Measurements from ENCODE around the gene CBLB.

Gene CBLB

GRCh38 chr3:105869861-105870755 lies 1.3 kb upstream of the CBLB start:
- DNase-seq = peak in 1 of 2 experiments; percentile 31

DNA sequence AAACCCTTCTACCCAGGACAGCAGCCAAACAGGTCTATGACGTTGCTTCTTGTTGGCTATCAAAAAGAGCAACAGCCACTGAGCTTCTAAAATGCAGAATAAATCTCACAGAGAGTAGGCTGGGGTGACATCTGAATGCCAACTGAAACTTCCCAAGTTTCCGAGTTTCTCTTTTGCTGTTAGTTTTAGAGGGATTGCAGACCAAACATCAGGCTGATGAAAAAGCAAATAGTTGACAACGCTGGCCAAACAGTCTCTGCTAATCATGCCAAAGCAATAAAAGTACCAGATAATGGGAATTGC lies 670 bp upstream of the CBLB start:
- DNase-seq = no peak

DNA sequence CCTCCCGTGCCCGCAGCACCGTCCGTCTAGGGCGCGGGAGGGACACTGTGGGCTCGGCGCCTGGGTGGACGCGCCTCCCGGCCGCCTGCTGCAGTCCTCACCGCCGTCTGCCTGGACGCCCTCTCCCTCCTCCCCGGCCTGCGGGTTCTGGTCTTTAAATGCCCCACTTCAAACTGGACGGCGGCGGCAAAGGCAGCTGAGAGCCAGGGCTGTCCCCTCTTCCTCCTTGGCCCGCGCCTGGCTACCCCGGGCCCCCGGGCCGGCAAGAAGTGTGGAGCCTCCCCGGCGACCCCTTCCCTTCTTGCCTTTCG lies 426 bp downstream of the CBLB start:
- peak; percentile 36 to 73 for DNase-seq

GRCh38 chr3:105867712-105868430 lies 941 bp downstream of the CBLB start:
- no peak for DNase-seq

GRCh38 chr3:105866656-105867653 lies 1.9 kb downstream of the CBLB start:
- DNase-seq = no peak

DNA sequence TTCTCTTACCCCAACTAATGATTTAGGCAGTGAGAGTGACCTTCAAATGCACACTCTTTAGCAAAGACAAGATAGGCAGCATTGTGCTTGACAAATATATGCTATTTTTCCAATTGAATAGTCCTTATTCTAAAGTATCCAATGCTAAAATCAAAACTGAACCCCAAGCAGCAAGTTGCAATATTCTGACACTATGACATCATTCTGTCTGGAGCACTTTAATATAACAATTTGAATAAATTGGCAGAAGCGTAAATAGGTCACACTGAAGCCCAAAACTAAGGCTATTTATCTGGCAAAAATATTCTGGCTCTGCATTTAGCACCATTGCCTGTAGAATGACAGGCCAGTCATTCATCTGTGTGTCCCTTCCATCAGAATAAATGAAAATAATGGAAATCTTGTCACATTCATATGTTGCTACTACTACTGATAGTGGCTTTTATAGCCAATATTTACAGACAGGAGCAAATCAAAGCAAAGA lies 2.9 kb downstream of the CBLB start:
- DNase-seq = no peak

DNA sequence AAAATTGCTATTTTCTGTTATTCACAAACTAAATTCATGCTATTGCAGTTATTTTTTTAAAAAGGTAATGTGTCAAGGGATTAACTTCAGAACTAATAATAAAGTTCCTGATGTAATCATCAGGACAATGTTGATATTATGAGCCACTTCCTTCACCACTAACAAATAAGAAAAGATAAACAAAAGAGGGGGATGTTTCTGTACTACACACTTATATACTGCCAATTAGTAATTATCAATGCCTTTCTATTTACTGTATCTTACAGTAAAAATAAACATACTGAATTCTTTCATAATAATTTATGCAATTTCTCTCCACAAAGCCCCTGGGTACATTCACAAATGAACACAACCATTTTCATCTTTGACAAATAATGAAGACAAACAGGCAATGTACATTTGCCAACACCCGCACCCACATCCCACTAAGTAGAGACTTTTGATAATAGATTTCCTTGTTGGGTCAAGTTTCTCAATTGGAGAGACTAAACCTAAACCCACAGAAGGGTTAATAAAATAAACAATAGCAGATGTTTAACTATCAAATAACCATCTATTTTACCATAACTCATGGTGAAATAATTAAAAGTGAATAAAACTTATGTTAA lies 3.7 kb downstream of the CBLB start:
- DNase-seq = no peak

GRCh38 chr3:105864212-105864611 lies 4.6 kb downstream of the CBLB start:
- DNase-seq = no peak

DNA sequence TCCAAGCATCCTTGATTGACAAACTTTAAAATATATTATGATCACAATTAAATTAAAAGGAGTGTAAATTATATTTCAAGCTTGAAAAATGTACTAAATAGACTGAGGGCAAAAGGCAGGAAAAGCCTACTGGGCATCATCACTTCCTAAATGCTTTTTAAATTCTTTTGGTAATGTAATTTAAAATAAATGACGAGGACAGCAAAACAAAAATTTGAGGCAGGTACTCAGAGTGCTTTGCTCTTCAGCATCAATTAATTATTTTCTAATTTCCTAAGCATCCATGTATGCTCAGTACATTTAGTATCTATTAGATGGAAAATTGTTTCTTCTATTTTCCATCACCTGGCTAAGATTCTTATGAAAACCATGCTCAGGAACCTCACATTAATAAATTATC lies 5.2 kb downstream of the CBLB start:
- DNase-seq = no peak

DNA sequence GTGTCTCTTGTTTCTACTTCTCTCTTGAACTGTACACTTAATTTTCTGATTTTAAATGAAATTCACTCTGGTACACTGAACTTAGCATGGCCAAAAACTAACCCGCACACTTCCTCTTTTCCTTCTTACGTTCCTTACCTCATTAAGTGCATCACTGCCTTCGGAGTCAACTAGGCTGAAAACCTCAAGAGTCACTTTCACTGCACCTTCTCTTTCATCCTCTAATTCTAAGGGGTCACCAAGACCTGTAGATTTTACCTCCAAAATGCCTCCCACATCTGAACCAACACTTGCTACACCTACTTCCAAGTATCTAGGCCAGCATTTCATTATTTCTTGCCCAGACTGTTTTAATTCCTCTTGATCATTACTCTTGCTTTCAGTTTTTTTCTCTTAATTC lies 6.6 kb downstream of the CBLB start:
- DNase-seq = no peak

GRCh38 chr3:105860641-105861040 lies 8.2 kb downstream of the CBLB start:
- no peak for DNase-seq

GRCh38 chr3:105858017-105858416 lies 10.8 kb downstream of the CBLB start:
- DNase-seq = no peak

GRCh38 chr3:105857601-105858000 lies 11.2 kb downstream of the CBLB start:
- DNase-seq = no peak

- no peak for DNase-seq
These were observed 12.2 kb downstream of the CBLB start for GRCh38 chr3:105856605-105857004.

GRCh38 chr3:105853801-105854432 lies 14.9 kb downstream of the CBLB start:
- DNase-seq = no peak

GRCh38 chr3:105851582-105851981 lies 17.2 kb downstream of the CBLB start:
- no peak for DNase-seq

- DNase-seq = no peak
These were observed 17.6 kb downstream of the CBLB start for GRCh38 chr3:105851176-105851575.

DNA sequence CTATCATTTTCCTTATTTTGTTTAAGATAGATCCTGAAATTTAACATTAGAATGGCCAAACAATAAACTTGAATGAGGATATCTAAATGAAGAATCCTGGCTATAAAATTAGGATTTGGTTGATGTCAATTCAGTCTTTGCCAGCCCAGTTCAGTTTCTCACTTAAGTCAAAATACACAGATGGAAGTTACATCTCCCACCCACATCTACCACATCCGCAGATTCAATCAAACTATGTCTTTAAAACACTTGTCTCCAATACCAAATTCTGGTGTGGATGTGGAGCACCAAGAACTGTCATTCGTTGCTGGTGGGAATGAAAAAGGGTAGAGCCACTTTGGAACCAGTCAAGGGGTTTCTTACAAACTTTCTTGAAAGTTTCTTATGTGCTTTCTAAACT lies 18.2 kb downstream of the CBLB start:
- DNase-seq = no peak

- DNase-seq = no peak
These were observed 20.0 kb downstream of the CBLB start for GRCh38 chr3:105848821-105849220.

DNA sequence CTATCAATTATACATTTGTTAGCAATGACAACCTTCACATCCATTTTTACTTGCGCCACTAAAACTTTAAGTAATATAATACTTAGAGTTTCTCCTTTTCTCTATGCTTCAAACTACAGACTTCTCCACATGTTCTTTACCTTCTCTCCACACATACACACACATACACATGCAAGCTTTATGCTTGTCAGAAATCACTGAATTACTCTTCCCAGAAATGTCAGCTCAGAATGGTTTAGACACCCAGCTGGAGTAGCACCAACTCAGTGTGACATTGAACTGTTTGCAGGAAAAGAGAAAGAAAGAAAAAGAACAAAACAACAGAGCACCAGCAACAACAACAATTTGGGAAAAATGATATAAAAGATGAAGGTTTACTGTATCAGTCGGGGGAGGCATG lies 20.9 kb downstream of the CBLB start:
- no peak for DNase-seq

DNA sequence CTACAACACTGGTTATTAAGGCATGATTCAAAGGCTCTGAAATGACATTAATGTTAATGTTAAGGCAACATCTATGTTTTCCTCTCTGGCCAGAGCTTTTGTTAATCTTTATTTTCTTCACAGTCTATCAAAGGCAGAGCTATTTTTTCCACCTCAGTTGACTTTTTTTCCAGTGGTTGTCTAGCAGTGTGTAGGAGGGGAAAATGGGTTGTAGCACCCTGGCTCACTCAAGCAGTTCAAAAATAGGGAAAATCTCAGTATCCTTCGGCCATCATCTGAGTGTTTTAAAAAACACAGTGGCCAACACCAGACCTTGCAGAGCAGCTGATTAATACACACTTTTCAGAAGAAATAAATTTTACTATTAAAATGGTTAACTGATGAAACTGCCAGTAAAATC lies 21.4 kb downstream of the CBLB start:
- DNase-seq = no peak

GRCh38 chr3:105846809-105847208 lies 22.0 kb downstream of the CBLB start:
- DNase-seq = no peak
